ENCODE measurements around the gene OTP. TPM values are rescaled to one million over a fixed set of nuclear protein-coding genes. Genes with fewer than 3 reads are reported as not detected.

OTP gene
- total RNA-seq, 1 donor: not detected

GRCh38 chr5:77635917-77636640 lies 2.4 kb downstream of the OTP start:
- H3K27me3 ChIP-seq (ENCODE audit: insufficient read depth, low read length): peaks cover 100% of the 10 kb centered on the region
- H3K4me3 ChIP-seq (ENCODE audit: insufficient read depth, low read length): no peak overlapping the region
- no peak overlapping the region for H2AFZ ChIP-seq (ENCODE audit: low read length)

GRCh38 chr5:77635067-77635916 lies 3.2 kb downstream of the OTP start:
- Histone ChIP-seq H3K27ac (ENCODE audit: low read depth, low read length) (no peak overlapping the region), H3K4me2 (ENCODE audit: insufficient read depth, low read length) (no peak overlapping the region), H3K79me2 (ENCODE audit: insufficient read depth, low read length) (no peaks in the 10 kb centered on the region), H3K27me3 (ENCODE audit: insufficient read depth, low read length) (peaks cover 100% of the 10 kb centered on the region), H3K4me1 (ENCODE audit: insufficient read depth, low read length) (no peaks in the 10 kb centered on the region), H3K9me3 (ENCODE audit: low read depth, low read length) (no peaks in the 10 kb centered on the region), H2AFZ (ENCODE audit: low read length) (no peak overlapping the region), H4K20me1 (ENCODE audit: insufficient read depth, low read length) (no peaks in the 10 kb centered on the region), H3K4me3 (ENCODE audit: insufficient read depth, low read length) (no peak overlapping the region), H3K36me3 (ENCODE audit: insufficient read depth, low read length) (no peaks in the 10 kb centered on the region)
- DNase-seq (ENCODE audit: insufficient read length, low spot score, missing footprints): no peak
- TF ChIP-seq CTCF (IDR thresholded peaks at IDR 0.05; ENCODE audit: extremely low read depth, low read depth, low read length): no peak

More at GRCh38 chr5:77635917-77636640, 2.4 kb downstream of the OTP start:
- Histone ChIP-seq H3K79me2 (ENCODE audit: insufficient read depth, low read length) (no peaks in the 10 kb centered on the region), H4K20me1 (ENCODE audit: insufficient read depth, low read length) (peaks cover 3% of the 10 kb centered on the region), H3K27ac (ENCODE audit: low read depth, low read length) (no peak overlapping the region), H3K4me1 (ENCODE audit: insufficient read depth, low read length) (no peaks in the 10 kb centered on the region), H3K36me3 (ENCODE audit: insufficient read depth, low read length) (no peaks in the 10 kb centered on the region), H3K4me2 (ENCODE audit: insufficient read depth, low read length) (no peak overlapping the region), H3K9me3 (ENCODE audit: low read depth, low read length) (no peaks in the 10 kb centered on the region)
- no peak for TF ChIP-seq CTCF (IDR thresholded peaks at IDR 0.05; ENCODE audit: extremely low read depth, low read depth, low read length)
- DNase-seq (ENCODE audit: insufficient read length, low spot score, missing footprints): peak; percentile 57

DNA sequence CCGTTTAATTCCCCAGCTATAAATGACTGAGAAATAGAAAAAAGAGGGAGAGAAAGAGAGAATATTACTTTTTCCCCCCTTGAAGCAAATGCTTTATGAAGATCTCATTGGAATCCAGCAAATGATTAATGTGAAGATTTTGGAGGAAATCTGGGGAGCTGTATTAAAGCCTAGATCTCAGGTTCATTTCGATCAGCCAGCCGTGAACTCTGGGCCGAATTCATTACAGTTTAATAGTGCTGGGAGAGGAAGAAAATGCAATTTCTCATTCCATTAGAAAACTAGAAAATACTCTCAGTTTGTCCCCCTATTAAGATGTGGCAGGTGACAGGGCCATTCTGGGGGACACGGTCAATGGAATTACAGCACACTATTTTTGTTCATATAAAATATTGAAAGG lies 4.8 kb downstream of the OTP start:
- no peak for TF ChIP-seq CTCF (IDR thresholded peaks at IDR 0.05; ENCODE audit: extremely low read depth, low read depth, low read length)
- Histone ChIP-seq H3K27me3 (ENCODE audit: insufficient read depth, low read length) (peaks cover 99% of the 10 kb centered on the region), H3K4me2 (ENCODE audit: insufficient read depth, low read length) (no peak overlapping the region), H3K4me3 (ENCODE audit: insufficient read depth, low read length) (no peak overlapping the region), H3K4me1 (ENCODE audit: insufficient read depth, low read length) (peaks cover 5% of the 10 kb centered on the region), H3K27ac (ENCODE audit: low read depth, low read length) (no peak overlapping the region), H4K20me1 (ENCODE audit: insufficient read depth, low read length) (no peaks in the 10 kb centered on the region), H3K36me3 (ENCODE audit: insufficient read depth, low read length) (no peaks in the 10 kb centered on the region), H3K79me2 (ENCODE audit: insufficient read depth, low read length) (no peaks in the 10 kb centered on the region), H3K9me3 (ENCODE audit: low read depth, low read length) (no peaks in the 10 kb centered on the region), H2AFZ (ENCODE audit: low read length) (no peak overlapping the region)
- no peak for DNase-seq (ENCODE audit: insufficient read length, low spot score, missing footprints)

GRCh38 chr5:77633207-77633675 lies 5.3 kb downstream of the OTP start:
- no peak for TF ChIP-seq CTCF (IDR thresholded peaks at IDR 0.05; ENCODE audit: extremely low read depth, low read depth, low read length)
- H3K4me3 ChIP-seq (ENCODE audit: insufficient read depth, low read length): no peak overlapping the region
- H4K20me1 ChIP-seq (ENCODE audit: insufficient read depth, low read length): no peaks in the 10 kb centered on the region
- no peak overlapping the region for H3K4me2 ChIP-seq (ENCODE audit: insufficient read depth, low read length)
- no peaks in the 10 kb centered on the region for H3K9me3 ChIP-seq (ENCODE audit: low read depth, low read length)
- no peaks in the 10 kb centered on the region for H3K36me3 ChIP-seq (ENCODE audit: insufficient read depth, low read length)
- DNase-seq (ENCODE audit: insufficient read length, low spot score, missing footprints): peak; percentile 64
- no peak overlapping the region for H2AFZ ChIP-seq (ENCODE audit: low read length)
- peaks cover 99% of the 10 kb centered on the region for H3K27me3 ChIP-seq (ENCODE audit: insufficient read depth, low read length)
- no peak overlapping the region for H3K27ac ChIP-seq (ENCODE audit: low read depth, low read length)
- no peaks in the 10 kb centered on the region for H3K79me2 ChIP-seq (ENCODE audit: insufficient read depth, low read length)
- H3K4me1 ChIP-seq (ENCODE audit: insufficient read depth, low read length): peaks cover 5% of the 10 kb centered on the region
